Measurements from ENCODE around the gene WBP1.

Gene WBP1

GRCh38 chr2:74505448-74506246, 47.4 kb downstream of the WBP1 start:
- no peak for DNase-seq

GRCh38 chr2:74507145-74507925, 49.1 kb downstream of the WBP1 start, which contains the start of gene PCGF1:
TSS of gene PCGF1 (minus strand) at chr2:74507695. CDS start at chr2:74507668, 27 bp downstream.
- peak; percentile 98 for DNase-seq

DNA sequence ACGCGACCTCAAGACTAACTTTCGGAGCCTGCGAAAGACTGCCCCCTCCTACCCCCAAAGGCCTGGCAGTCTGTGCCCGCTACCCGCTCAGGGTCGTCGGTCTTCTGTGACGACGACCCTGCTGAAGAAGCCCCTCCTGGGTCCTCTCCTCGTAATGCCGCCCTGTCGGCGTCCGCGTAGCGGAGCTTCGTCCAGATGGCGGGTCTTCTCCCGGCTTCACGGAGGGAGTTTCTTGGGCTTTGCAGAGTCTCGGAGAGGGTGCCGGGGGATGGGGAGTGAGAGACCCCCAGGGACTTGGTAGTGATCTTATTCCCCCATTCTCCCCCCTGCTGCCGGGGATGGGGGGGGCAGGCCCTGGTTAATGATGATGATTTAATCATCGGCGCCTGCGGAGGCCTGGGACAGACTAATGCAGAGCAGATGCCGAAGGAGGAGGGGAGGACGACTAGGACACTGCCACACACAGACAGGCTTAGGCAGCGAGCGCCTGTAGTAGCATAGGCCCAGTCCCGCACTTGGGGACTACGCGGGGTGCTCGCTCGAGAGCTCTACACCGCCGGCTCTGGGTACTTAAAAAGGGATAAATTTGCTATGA, 49.8 kb downstream of the WBP1 start:
- no peak for DNase-seq

GRCh38 chr2:74510272-74510671, 52.0 kb downstream of the WBP1 start:
- no peak for DNase-seq
